Memory B cell (primary cell): ENCODE results near the gene GPS2.

ENCODE experiments used
- ATAC-seq: fragments of 150-1000 bp; cut with Tn5 transposase; 2 replicates; pipeline ENCODE4 v1.10.0; 2021; ENCODE audit warnings: low read depth, mild to moderate bottlenecking, moderate library complexity
- DNase-seq, 2 donors: peaks; one replicate each; pipeline ENCODE4 v3.0.0; 2022; ENCODE audit warnings: low spot score in 2 of 2
- H3K27ac Mint-ChIP-seq: one replicate; pipeline ENCODE4 v1.8.0; 2022; ENCODE audit warnings: mild to moderate bottlenecking, moderate library complexity, mixed read lengths
- H3K27me3 Mint-ChIP-seq: one replicate; pipeline ENCODE4 v1.8.0; 2022; ENCODE audit warnings: mixed read lengths
- H3K36me3 Mint-ChIP-seq: one replicate; pipeline ENCODE4 v1.8.0; 2022; ENCODE audit warnings: mild to moderate bottlenecking, mixed read lengths
- H3K4me1 Mint-ChIP-seq: one replicate; pipeline ENCODE4 v1.8.0; 2022; ENCODE audit warnings: mixed read lengths
- H3K4me3 Mint-ChIP-seq: one replicate; pipeline ENCODE4 v1.8.0; 2022; ENCODE audit warnings: mild to moderate bottlenecking, moderate library complexity, mixed read lengths
- H3K9me3 Mint-ChIP-seq: one replicate; pipeline ENCODE4 v1.8.0; 2022; ENCODE audit warnings: mixed read lengths

GPS2 gene

DNA sequence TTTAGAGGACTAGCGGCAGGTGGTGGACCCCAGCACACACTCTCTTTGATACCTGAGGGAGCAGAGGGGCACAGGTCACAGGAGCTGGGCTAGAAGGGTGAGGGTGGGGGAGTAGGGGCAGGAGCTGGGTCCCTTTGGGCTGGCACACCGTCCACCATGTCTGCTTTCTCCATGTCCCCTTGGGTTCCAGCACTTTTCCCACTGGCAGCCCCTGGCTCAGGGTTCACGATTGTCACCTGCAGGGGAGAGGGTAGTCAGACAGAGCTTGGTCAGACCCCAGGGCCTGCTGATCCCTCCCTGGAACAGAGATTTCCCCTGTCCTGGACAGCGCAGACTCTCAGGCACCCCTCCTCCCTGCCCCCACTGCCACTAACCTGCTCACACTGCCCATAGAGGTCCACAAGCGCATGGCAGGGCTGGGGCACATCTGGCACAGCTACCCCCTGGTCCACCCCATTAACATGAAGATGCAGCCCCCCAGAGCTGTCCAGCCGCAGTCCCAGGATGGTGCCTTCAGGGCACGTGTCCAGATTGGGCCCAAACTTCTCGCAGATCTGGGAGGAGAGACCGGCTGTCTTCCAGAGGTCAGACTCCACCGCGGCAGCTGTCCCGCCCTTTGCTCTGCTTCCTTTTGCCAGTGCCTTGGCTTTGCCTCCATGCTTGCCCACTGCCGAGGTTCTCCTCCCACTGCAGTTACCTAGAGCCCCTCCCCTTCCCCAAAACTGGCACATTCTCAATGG lies 3.1 kb upstream of the GPS2 start:
- Mint-ChIP-seq H3K27me3 (no peaks in the 10 kb centered on the region), H3K36me3 (peaks cover 16% of the 10 kb centered on the region), H3K27ac (no peak overlapping the region), H3K4me3 (no peak overlapping the region), H3K9me3 (no peaks in the 10 kb centered on the region), H3K4me1 (peaks cover 12% of the 10 kb centered on the region)
- DNase-seq = no peak
- no peak for ATAC-seq

DNA sequence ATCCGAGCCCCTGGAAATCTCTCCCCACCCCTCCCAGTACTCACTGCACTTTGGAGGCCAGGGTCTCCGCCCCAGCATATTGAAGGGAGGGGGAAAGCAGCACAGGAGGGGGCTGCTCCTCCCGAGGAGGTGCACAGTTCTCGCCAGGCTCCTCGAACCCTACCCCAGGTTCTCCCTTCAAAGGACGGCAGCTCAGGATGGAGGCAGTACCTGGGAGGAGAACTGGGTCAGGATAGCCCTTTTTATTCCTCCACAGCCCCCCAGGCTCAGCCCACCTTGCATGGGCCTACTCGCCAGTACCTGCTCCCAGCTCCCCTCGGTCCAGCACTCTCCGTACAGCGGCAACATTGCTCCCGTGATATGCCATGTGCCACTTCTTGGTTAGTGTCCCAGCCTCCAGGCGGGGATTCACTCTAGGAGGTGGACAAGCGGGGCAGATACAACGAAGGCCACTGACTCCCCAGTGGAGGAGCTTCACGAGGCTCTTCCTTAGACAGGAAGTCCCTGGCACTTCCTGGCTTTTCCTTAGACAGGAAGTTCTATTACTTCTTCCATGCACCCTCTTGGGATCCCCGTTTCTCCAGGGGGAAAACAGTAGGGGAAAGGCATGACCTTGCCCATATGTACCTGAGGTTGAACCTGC lies 2.1 kb upstream of the GPS2 start:
- H3K36me3 Mint-ChIP-seq = peaks cover 26% of the 10 kb centered on the region
- H3K9me3 Mint-ChIP-seq = no peaks in the 10 kb centered on the region
- DNase-seq (no peak), ATAC-seq (no peak)
- no peaks in the 10 kb centered on the region for H3K27me3 Mint-ChIP-seq
- H3K4me3 Mint-ChIP-seq = no peak overlapping the region
- H3K27ac Mint-ChIP-seq = no peak overlapping the region
- H3K4me1 Mint-ChIP-seq = peaks cover 19% of the 10 kb centered on the region

DNA sequence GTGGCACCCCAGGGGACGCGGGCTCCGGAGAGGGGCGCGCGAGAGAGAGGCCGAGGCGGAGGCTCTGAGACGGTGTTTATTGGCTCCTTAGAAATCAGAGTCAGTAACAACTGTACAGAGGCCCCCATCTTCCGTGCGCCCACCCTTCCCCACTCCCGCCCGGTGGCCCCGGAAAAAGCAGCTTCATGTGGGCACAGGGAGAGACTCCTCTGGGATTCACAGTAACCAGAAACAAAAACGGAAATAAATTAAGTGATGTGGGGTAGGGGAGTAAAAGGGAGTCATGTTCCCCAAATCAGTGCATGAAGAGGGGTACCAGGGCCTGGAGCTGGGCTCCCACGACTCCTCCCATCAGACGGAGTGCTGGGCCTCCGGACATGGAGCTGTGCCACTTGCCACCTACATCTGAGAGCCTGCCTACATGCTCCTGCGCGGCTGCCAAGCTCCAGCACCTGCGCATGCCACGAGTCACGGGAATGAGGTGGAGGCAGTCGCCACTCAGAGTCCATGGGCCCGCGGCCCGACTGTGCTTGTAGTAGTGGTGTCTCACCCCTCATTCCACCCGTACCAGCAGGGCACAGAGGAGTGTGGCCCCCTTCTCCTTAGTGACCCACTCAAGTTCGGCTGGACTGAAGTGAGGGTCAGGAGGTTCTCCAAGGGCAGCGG lies 543 bp upstream of the GPS2 start:
- Mint-ChIP-seq H3K36me3 (peaks cover 28% of the 10 kb centered on the region), H3K4me3 (peak overlapping the region; percentile 98), H3K9me3 (no peaks in the 10 kb centered on the region), H3K4me1 (peaks cover 29% of the 10 kb centered on the region), H3K27me3 (no peaks in the 10 kb centered on the region), H3K27ac (peak overlapping the region; percentile 98)
- no peak for ATAC-seq
- DNase-seq = no peak

DNA sequence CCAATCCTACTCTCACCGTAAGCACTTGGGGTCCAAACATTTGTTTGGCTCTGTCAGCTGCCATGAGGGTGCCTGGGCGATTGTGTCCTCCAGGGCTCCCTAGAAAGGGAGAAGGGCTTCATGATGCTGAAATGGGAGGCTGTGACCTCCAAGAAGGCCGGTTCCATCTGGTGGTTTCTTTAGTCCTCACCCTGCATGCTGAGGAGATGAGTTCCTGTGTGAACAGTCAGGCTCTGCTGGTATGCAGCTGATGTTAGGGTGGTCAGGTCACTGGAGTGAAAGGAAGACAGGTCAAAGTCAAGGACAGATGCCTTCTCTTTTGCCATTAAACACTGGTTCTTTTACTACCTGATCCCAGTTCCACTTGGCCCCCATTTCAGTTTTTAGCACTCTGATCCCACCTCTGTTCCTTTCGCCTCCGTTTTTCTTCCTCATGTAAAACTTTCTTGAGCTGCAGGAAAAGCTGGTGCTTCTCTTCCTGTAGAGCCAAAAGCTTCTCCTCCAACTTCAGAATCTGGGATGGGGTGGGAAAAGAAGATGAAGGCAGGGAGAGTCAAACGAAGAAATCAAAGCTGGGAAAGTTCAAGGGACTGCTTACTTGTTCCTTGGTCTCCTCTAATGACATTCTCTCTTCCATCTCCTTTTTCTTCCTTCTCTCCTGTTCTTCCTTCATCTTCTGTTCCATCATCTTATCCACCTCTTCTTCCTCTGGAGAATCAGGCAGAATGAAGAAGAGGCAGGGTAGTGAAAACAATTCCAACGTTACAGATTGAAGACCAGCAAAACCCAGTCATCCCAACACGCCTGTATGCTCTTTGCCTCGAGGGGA lies 1.1 kb downstream of the GPS2 start:
- H3K27ac Mint-ChIP-seq = peak overlapping the region; percentile 98
- H3K27me3 Mint-ChIP-seq = no peaks in the 10 kb centered on the region
- DNase-seq (no peak), ATAC-seq (no peak)
- H3K4me3 Mint-ChIP-seq = peak overlapping the region; percentile 85
- peaks cover 45% of the 10 kb centered on the region for H3K4me1 Mint-ChIP-seq
- H3K9me3 Mint-ChIP-seq = no peaks in the 10 kb centered on the region
- peaks cover 40% of the 10 kb centered on the region for H3K36me3 Mint-ChIP-seq

DNA sequence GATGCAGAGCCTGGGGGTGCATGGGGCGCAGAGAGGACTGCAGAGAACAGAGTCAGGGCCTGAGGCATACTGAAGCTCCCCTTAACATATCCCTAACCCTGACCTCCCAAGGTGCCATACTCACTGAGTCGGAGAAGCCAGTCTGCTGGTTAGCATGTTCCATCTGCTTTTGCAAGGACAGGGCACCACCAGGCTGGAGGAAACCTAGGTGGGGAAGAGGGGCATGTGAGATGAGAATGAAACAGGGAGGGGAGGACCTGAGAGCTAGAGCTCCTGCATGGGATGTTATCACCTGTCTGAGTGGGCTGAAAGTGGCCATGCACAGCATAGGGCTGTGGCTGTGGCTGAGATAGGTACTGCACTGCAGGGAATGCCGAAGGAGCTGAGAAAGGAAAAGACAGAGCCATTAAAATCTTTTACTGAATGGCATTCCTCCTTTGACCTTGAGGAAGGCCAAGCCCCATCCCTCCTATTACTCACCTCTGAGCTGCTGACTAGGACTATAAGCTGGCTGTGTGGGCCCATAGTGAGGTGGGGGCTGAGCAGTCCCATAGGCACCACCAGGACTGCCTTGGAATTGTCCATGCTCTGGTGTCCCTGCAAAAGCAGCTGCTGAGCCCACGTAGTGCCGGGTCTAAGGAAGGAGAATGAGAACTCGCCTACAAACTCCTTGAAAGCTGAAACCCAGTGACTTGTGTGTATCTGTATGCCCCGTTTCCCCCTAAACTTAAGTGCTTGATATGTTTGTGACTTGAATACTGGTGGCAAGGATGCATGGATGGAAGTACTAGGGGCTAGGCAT lies 1.9 kb downstream of the GPS2 start:
- H3K4me3 Mint-ChIP-seq = peak overlapping the region; percentile 55
- H3K36me3 Mint-ChIP-seq = peaks cover 40% of the 10 kb centered on the region
- H3K27me3 Mint-ChIP-seq = no peaks in the 10 kb centered on the region
- ATAC-seq (no peak), DNase-seq (no peak)
- H3K4me1 Mint-ChIP-seq = peaks cover 47% of the 10 kb centered on the region
- no peaks in the 10 kb centered on the region for H3K9me3 Mint-ChIP-seq
- peak overlapping the region; percentile 98 for H3K27ac Mint-ChIP-seq

DNA sequence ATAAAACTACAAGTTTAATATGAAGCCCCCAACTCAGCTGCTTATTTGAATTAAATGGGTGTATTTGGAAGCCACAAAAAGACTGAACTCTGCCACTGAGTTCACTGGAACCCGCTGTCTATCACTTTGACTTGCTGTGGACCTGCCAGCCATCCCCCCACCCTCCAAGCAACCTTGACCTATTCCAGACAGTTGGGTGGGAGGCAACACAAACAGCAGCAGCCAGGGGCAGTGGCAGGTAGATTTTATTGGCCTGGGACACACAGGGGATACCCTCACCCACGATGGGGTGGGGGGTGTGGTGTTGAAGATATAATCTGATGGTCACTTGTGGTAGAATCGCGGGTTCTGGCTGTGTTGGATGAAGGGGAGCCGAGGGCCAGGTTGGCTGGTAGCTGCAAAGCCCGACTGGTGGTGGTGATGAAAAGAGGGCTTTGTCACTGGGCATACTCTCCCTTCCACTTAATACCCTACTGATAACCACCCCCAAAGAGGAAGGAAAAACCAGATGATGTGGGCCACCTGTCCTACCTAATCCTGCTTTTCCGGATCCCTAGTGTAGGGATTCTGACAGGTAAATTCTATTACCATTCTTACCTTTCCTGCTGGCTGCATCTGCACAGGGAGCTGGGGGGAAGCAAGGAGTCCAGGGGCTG lies 2.6 kb downstream of the GPS2 start:
- Mint-ChIP-seq H3K36me3 (peaks cover 37% of the 10 kb centered on the region), H3K9me3 (no peaks in the 10 kb centered on the region), H3K27me3 (no peaks in the 10 kb centered on the region), H3K4me3 (no peak overlapping the region), H3K27ac (peak overlapping the region; percentile 98), H3K4me1 (peaks cover 47% of the 10 kb centered on the region)
- DNase-seq (no peak), ATAC-seq (no peak)

DNA sequence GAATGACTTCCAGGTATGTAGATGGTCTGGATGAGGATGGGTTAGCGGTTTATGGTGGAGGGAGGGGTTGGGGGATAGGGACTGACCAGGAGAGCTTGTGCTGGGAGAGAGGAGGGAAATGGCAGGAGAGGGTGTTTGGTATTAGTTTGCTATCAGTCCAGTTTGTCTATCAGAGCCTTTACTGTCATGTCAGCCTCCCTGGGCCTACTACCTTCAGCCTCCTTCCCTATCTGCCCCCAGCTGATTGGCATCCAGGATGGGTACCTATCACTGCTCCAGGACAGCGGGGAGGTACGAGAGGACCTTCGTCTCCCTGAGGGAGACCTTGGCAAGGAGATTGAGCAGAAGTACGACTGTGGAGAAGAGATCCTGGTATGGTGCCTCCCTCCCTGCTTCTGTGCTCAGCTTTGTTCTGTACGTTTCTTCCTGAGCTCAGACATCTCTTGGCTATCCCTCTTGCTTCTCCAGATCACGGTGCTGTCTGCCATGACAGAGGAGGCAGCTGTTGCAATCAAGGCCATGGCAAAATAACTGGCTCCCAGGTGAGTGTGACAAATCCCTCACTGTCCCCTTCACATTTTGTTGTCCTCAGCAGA lies 4.0 kb downstream of the GPS2 start:
- Mint-ChIP-seq H3K27ac (peak overlapping the region; percentile 92), H3K4me1 (peaks cover 44% of the 10 kb centered on the region), H3K9me3 (no peaks in the 10 kb centered on the region), H3K36me3 (peaks cover 39% of the 10 kb centered on the region), H3K4me3 (peak overlapping the region; percentile 83), H3K27me3 (no peaks in the 10 kb centered on the region)
- DNase-seq (no peak), ATAC-seq (no peak)

DNA sequence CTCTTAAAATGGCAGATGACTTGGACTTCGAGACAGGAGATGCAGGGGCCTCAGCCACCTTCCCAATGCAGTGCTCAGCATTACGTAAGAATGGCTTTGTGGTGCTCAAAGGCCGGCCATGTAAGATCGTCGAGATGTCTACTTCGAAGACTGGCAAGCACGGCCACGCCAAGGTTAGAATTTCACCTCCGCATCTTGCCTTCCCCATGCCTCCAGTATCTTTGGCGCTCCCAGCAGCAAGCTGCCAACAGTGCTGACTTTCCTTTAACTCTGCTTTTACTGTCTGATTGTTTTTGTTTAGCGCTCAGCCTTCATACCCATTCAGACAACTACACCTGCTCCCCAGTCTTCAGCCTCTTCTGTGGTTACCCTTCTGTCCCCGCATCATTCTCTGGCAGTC lies 5.5 kb downstream of the GPS2 start:
- Mint-ChIP-seq H3K4me3 (peak overlapping the region; percentile 88), H3K36me3 (peaks cover 37% of the 10 kb centered on the region), H3K9me3 (no peaks in the 10 kb centered on the region), H3K27ac (peak overlapping the region; percentile 97), H3K27me3 (no peaks in the 10 kb centered on the region), H3K4me1 (peaks cover 41% of the 10 kb centered on the region)
- ATAC-seq (no peak), DNase-seq (no peak)

DNA sequence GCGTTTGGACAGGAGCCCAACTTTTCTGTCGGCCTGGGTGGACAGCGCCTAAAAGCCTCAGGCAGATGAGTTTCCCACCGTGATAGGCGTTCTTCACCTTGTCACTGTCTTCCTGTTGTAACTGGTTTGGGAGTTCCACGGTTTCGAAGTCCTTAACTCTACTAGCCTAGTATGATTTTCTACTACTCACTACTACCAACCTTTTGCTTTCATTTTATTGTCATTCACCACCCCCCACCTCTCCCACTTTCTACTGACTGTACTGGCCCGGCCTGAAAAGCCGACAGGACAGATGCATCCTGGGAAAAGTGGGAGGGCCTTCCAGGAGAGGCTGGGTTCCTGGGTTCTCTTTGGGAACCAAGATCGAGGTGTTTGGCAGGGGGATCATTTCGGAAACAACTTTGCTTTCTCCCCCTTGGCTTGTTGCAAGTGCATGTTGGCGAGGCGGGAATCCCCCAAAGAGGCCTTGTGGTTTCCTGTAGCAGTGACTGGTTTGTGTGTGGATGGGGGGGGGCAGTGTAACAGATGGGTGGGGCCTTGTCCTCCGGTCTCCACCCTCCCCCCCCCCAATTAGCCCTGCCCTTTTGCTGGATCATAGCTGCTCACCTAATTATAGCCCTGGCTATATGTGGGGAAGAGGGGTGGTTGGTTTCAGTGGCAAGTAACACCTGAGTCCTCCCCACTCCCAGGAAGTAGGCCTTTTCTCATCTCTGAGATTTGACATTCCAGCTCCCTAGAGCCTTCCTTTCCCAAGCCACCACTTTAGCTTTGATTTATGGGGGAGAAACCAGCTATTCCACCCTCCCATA lies 6.3 kb downstream of the GPS2 start:
- Mint-ChIP-seq H3K9me3 (no peaks in the 10 kb centered on the region), H3K4me3 (peak overlapping the region; percentile 88), H3K4me1 (peaks cover 35% of the 10 kb centered on the region), H3K36me3 (peaks cover 35% of the 10 kb centered on the region), H3K27me3 (no peaks in the 10 kb centered on the region), H3K27ac (peak overlapping the region; percentile 97)
- ATAC-seq (peak; percentile 32), DNase-seq (peak; percentile 74 to 85)

DNA sequence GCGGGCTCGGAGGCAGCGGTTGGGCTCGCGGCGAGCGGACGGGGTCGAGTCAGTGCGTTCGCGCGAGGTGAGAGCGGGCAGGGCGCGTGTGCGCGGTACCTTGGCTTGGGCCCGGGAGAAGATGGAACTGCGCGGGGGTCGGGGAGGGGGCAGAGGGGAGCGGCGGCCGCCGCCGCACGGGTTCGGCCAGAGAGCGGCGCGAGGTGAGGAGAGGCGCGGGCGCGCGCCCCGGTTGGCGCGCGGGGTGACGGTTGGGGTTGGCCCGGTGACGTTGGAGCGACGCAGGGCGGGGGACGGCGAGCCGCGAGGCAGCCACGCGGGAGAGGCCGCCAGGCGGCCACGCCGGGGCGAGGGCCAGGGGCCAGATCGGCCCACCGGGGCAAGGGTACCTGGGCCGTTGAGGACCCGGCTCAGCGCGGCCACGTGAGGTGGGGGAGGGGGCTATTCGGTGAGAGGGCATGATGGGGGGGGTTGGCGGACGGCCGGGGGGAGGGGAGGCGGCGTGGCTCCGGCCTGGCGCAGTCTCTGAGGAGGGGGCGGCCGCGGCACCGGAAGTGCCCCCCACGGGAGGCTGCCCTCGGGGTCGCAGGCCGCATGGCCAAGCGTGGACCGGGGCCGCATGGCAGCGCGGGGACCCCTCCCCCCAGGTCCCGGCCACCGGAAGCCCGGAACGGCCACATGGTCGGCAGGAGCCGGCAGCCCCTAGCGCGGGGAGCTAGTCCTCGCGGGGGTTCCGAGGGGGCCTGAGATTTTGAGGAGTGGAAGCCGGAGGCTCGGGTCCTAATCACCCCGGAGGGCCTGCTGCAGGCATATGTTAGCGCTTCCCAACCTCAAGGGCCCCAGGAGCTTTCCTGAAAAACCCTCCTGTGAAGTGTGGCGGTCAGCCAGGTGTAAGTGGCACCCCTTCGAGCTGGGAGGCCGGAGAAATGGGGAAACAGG lies 7.2 kb downstream of the GPS2 start:
- H3K27me3 Mint-ChIP-seq = no peaks in the 10 kb centered on the region
- DNase-seq (peak in 1 of 2 donors; percentile 65), ATAC-seq (peak; percentile 25)
- H3K4me1 Mint-ChIP-seq = peaks cover 32% of the 10 kb centered on the region
- peak overlapping the region; percentile 88 for H3K4me3 Mint-ChIP-seq
- peaks cover 31% of the 10 kb centered on the region for H3K36me3 Mint-ChIP-seq
- H3K27ac Mint-ChIP-seq = peak overlapping the region; percentile 97
- H3K9me3 Mint-ChIP-seq = no peaks in the 10 kb centered on the region

DNA sequence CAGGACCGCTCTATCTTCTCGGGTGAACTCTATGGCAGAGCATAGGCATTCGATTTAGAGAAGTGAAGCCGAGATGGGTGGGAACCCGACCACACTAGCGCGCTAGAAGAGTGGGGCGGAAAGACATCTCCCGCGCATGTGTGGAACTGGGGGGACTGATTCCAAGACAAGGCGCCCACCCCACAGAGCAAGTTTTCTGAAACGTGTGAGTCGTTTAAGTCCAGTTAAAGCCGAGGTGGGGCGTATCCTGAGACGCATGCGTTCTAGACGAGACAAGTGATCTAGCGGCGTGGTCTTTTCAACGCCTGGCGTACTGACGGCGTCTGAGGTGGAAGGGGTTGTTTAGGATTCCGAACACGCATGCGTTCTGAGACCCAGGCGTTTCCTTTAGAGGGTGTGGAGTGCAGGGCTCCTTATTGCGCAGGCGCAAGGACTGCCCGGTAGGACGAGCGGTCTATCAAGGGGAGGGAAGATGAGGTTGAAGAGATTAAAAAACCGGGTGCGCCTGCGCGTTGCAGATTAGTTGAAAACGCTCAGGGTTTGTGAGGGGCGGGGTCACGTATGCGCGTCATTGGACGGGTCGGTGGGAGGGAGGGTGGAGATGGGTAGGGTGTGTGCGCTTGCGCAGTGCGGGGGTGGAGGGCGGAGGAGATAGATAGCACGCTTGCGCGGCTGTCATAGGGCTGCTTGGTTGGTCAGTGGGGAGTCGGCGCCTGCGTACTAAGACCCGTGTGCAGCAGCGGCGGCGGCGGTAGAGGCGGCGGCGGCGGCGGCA lies 8.1 kb downstream of the GPS2 start, which contains the start of gene EIF5A:
EIF5A (plus strand) TSS at position 718 of the 775 bp plus-strand sequence. CDS start 2,008 bp downstream, outside the sequence.
- DNase-seq (peak; percentile 96 to 99), ATAC-seq (peak; percentile 69)
- Mint-ChIP-seq H3K27ac (peak within 1 kb of the TSS; percentile 97), H3K36me3 (peaks cover 24% of the 10 kb centered on the region), H3K27me3 (no peaks in the 10 kb centered on the region), H3K9me3 (no peaks in the 10 kb centered on the region), H3K4me1 (peaks cover 27% of the 10 kb centered on the region), H3K4me3 (peak within 1 kb of the TSS; percentile 88)
